Thyroid gland (tissue), 4 donors: ENCODE results near the gene MIDN. TPM values are rescaled to one million over a fixed set of nuclear protein-coding genes. Genes with fewer than 3 reads are reported as not detected.

Experiments used
- DNase-seq, 2 donors: peaks; one replicate each; pipeline ENCODE4 v3.0.0-alpha.2; 2019
- H3K27ac ChIP-seq, 3 donors: fragments of 200-600 bp; sonication (generic); 1 replicate in 2 of 3; 2 replicates in 1 of 3; pipeline ENCODE4 v1.5.1; 2016 to 2019; ENCODE audit warnings: mild to moderate bottlenecking in 1 of 3, moderate library complexity in 1 of 3
- H3K27me3 ChIP-seq: fragments of 200-600 bp; sonication (generic); one replicate; pipeline ENCODE4 v1.5.1; 2019
- H3K36me3 ChIP-seq, 2 donors: fragments of 200-600 bp; sonication (generic); one replicate each; pipeline ENCODE4 v1.5.1; 2016 to 2019
- H3K4me1 ChIP-seq, 2 donors: fragments of 200-600 bp; sonication (generic); one replicate each; pipeline ENCODE4 v1.5.1; 2017 to 2019
- H3K4me3 ChIP-seq, 3 donors: fragments of 200-600 bp; sonication (generic); replicated peaks in 1 of 3; 1 replicate in 2 of 3; 2 replicates in 1 of 3; pipeline ENCODE4 v1.5.1; 2016; ENCODE audit warnings: mild to moderate bottlenecking in 1 of 3
- H3K9me3 ChIP-seq: fragments of 200-600 bp; sonication (generic); one replicate; pipeline ENCODE4 v1.5.1; 2017
- CTCF ChIP-seq, 6 experiments: fragments of 200-600 bp in 3 of 6; fragments of 450-650 bp in 3 of 6; sonication (generic) in 3 of 6; IDR thresholded peaks; one replicate each; pipeline ENCODE4 v1.5.1; 2016 to 2019; ENCODE audit warnings: antibody characterized with exemption in 6 of 6, mild to moderate bottlenecking in 2 of 6, inconsistent platforms in 1 of 6, moderate library complexity in 1 of 6
- POLR2A ChIP-seq, 2 donors: fragments of 450-650 bp; IDR thresholded peaks; one replicate each; pipeline ENCODE4 v1.6.1; 2017; ENCODE audit warnings: antibody characterized with exemption in 2 of 2, mild to moderate bottlenecking in 2 of 2, moderate library complexity in 1 of 2
- WGBS, 2 donors: methylation state at CpG; one replicate each; pipeline ENCODE4 v1.1.5; 2017; 5-methylcytosine and 5-hydroxymethylcytosine counted together
- intact Hi-C: fragments of 100-400 bp; cut with DNase I; formaldehyde crosslinking; loops from one replicate; pipeline ENCODE4 v1.15.1; 2023
- total RNA-seq, 4 donors: library from RNA; depleted of rRNA; stranded (reverse); fragments of >200 nt; gene quantifications; one replicate each; pipeline ENCODE4 v1.2.3, GENCODE V29; 2016

MIDN gene
- total RNA-seq, 4 donors from 2014 or later, result 16.2 to 89.2 (median 17.9) TPM

DNA sequence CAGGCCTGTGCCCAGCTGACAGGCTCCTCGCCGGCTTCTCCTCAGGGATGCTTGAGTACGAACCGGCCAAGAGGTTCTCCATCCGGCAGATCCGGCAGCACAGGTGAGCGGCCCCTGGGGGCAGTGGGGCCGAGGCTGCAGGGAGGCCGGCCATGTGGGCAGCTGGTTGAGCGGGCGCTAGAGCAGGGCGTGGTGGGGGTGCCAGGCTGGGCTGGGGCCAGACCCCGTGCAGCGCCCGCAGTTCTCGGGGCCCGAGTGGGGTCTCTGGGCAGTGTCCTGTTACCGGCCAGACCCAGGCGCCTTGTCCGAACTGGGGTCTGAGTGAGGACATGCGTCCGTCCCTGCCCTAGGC lies 26.5 kb upstream of the MIDN start:
- 96% methylated on average over 15 of the region's 22 CpGs; no CpG with 5 or more reads in 1 of the 2 donors for WGBS, 2 donors
- Histone ChIP-seq H3K27ac (no peak overlapping the region), H3K36me3 (peaks cover 45 to 55% of the 10 kb centered on the region in 2 donors), H3K4me1 (peaks cover 0 to 10% of the 10 kb centered on the region in 2 donors), H3K4me3 (no peak overlapping the region), H3K27me3 (no peaks in the 10 kb centered on the region), H3K9me3 (no peaks in the 10 kb centered on the region)
- TF ChIP-seq POLR2A (IDR thresholded peaks at IDR 0.05) (no peak), CTCF (IDR thresholded peaks at IDR 0.05) (no peak)
- intact Hi-C loops, result no loop called here
- no peak for DNase-seq

DNA sequence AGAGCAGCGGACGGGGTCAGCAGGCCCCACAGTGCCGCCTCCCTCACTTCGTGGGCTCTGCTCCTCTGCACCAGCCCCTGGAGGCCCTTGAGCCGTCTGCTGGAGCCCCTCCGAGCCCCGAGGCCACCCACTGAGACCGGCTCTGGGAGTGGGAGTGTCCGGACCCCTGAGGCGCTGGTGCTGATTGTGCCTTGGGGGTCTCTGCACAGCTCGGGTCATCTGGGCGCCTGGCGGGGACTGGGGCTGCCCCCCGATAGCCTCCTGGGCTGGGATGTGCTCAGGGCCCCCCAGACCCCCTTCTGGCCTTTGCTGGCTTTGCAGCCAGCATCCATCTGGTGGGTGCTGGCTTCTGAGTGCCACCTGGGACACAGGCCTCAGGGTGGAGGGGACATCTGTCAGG lies 26.0 kb upstream of the MIDN start:
- Histone ChIP-seq H3K27ac (no peak overlapping the region), H3K4me1 (peaks cover 0 to 10% of the 10 kb centered on the region in 2 donors), H3K4me3 (no peak overlapping the region), H3K27me3 (no peaks in the 10 kb centered on the region), H3K9me3 (no peaks in the 10 kb centered on the region), H3K36me3 (peaks cover 48 to 60% of the 10 kb centered on the region in 2 donors)
- no peak for DNase-seq
- 95% methylated on average over 4 of the region's 14 CpGs; no CpG with 5 or more reads in 1 of the 2 donors for WGBS, 2 donors
- intact Hi-C loops, result no loop called here
- TF ChIP-seq CTCF (IDR thresholded peaks at IDR 0.05), result no peak
- no peak for TF ChIP-seq POLR2A (IDR thresholded peaks at IDR 0.05)

GRCh38 chr19:1223018-1223855 lies 25.1 kb upstream of the MIDN start:
- intact Hi-C loops, result no loop called here
- no peak for DNase-seq
- 85 to 89% methylated on average over 16 to 19 of the region's 48 CpGs for WGBS, 2 donors
- TF ChIP-seq CTCF (IDR thresholded peaks at IDR 0.05), result peak in 1 of 6 experiments; percentile 19
- TF ChIP-seq POLR2A (IDR thresholded peaks at IDR 0.05), result no peak
- Histone ChIP-seq H3K9me3 (no peaks in the 10 kb centered on the region), H3K36me3 (peaks cover 56 to 68% of the 10 kb centered on the region in 2 donors), H3K27me3 (no peaks in the 10 kb centered on the region), H3K4me1 (peaks cover 0 to 10% of the 10 kb centered on the region in 2 donors), H3K27ac (no peak overlapping the region), H3K4me3 (no peak overlapping the region)

DNA sequence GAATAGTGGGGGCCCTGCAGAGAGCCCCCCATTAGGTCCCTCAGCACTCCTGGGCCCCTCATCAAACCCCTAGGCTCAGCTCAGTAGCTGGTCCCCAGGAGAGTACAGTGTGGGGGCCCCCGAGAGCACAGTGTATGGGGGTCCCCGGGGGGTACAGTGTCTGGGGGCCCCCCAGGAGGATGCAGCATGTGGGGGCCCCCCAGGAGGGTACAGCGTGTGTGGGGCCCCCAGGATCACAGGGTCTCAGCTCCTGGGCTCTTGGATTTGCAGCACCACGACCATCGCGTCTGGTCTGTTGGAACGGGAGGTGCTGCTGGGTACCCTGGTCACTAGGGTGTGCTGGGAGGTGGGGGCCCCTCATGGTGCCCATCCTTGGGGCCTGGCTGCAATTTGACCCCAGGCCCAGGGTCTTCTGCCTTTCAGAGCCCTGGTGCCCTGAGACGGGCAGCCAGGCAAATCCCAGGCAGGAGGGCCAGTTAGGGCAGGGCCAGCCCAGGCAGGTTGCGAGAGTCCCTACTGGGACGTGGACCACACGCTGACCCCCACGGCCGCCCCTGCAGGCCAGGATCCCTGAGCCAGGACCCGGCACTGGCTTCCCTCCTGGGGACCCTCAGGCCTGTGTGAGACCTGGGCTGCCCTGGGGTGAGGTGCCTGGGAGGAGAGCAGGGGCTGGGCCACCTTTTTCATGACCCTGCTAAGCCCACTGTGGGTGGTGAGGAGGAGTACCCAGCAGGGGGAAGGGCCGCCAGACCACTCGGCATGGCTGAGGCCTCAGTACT lies 24.1 kb upstream of the MIDN start:
- no CpG with 5 or more reads among the region's 16 CpGs for whole genome bisulfite sequencing, 2 donors
- Histone ChIP-seq H3K4me3 (no peak overlapping the region), H3K36me3 (peaks cover 57 to 68% of the 10 kb centered on the region in 2 donors), H3K9me3 (no peaks in the 10 kb centered on the region), H3K27ac (no peak overlapping the region), H3K27me3 (no peaks in the 10 kb centered on the region), H3K4me1 (peaks cover 0 to 10% of the 10 kb centered on the region in 2 donors)
- no peak for DNase-seq
- TF ChIP-seq POLR2A (IDR thresholded peaks at IDR 0.05) (no peak), CTCF (IDR thresholded peaks at IDR 0.05) (no peak)
- intact Hi-C loops, result no loop called here

- peaks cover 57 to 68% of the 10 kb centered on the region in 2 donors for H3K36me3 ChIP-seq
- TF ChIP-seq POLR2A (IDR thresholded peaks at IDR 0.05), result no peak
- TF ChIP-seq CTCF (IDR thresholded peaks at IDR 0.05), result no peak
- intact Hi-C loops, result no loop called here
- H3K4me1 ChIP-seq, result peaks cover 0 to 10% of the 10 kb centered on the region in 2 donors
- H3K27me3 ChIP-seq, result no peaks in the 10 kb centered on the region
- DNase-seq, result no peak
- 85 to 93% methylated on average over 10 to 13 of the region's 16 CpGs for WGBS, 2 donors
- no peak overlapping the region for H3K27ac ChIP-seq
- no peak overlapping the region for H3K4me3 ChIP-seq
- H3K9me3 ChIP-seq, result no peaks in the 10 kb centered on the region
These were observed 23.5 kb upstream of the MIDN start for GRCh38 chr19:1224847-1225246.
